Measurements from ENCODE around the gene DMBT1.

The DMBT1 gene

DNA sequence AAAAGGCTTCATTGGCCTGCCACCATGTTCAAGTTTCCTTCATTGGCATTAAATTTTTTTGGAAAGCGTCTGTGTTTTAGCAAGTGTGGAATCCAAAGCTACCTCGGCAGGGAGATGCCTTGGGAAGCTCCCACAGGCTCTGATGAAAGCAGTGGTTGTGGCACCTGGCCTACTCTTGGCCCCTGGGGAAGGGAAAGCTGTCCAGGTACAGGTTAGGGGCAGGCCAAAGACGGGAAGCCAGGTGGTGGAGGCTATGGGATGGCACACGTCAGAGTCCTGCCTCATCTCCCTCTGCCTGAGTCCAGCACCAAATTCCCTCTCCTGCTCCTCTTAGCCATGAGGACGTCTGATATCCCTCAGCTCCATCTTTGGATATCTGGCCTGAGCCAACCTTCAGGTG lies 89.3 kb downstream of the DMBT1 start:
- no peak for DNase-seq

DNA sequence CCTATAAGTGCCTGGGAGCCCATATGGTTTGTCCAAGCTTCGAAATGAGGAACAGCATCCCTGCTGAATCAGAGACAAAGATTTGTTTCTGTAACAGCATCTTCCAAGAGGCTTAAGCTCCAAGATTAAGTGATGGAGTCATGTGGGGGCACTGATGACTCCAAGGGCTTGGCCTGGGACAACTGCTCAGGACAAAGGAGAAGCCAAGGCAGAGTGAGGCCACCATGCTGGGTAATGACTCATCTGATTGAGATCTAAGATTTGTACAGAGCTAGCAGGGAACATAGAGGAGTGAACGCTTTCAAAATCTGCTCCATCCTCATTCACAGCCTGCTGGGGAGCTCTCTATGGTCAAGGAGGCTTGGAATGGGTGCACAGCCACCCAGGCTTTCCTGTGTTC lies 89.8 kb downstream of the DMBT1 start:
- DNase-seq, result no peak

- no peak for DNase-seq
Observed at GRCh38 chr10:122655524-122656307, 95.2 kb downstream of the DMBT1 start.

GRCh38 chr10:122656308-122656705 lies 95.8 kb downstream of the DMBT1 start:
- no peak for DNase-seq

GRCh38 chr10:122656741-122657140 lies 96.2 kb downstream of the DMBT1 start:
- no peak for DNase-seq

DNA sequence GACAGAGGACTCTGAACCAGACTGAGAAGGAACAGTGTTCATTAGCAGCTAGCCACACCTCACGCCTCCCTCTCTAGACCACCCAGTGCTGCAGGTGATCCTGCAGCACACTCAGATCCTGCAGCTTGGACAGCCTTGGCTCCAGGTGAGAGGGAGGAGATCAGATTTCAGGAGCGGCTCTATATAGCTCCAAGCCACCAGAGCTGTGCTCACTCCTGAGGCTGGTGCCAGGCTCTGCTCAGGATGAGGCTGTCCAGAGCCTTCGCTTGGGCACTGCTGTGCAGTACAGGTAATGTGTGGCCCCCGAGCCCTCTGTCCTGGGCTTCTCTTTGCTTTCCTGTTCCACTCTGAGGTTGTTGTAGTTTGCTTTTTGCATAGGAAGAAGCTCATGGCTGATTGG lies 96.7 kb downstream of the DMBT1 start:
- DNase-seq, result no peak

- DNase-seq, result no peak
Observed at GRCh38 chr10:122657729-122658128, 97.2 kb downstream of the DMBT1 start.

- no peak for DNase-seq
Observed at GRCh38 chr10:122658356-122659049, 97.9 kb downstream of the DMBT1 start.

- DNase-seq, result no peak
Observed at GRCh38 chr10:122659126-122659525, 98.6 kb downstream of the DMBT1 start.

DNA sequence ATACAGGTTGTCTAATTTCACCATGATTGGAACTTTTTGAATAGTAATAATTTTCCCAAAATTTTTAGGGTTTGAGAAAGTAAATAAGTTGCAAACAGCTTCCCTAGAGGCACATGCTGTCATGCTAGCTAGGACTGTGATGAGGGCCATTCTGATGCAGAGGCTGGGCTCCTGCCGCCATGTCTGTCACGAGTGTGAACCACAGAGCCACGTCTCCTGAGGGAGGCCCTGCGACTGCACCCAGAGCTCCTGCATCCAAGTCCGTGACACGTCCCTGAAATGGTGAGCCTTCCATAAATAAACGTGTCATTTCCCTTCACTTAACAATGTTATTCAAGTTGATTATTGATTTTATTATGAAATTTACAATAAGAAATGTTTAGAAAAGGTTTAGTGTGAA lies 99.1 kb downstream of the DMBT1 start:
- DNase-seq, result no peak

DNA sequence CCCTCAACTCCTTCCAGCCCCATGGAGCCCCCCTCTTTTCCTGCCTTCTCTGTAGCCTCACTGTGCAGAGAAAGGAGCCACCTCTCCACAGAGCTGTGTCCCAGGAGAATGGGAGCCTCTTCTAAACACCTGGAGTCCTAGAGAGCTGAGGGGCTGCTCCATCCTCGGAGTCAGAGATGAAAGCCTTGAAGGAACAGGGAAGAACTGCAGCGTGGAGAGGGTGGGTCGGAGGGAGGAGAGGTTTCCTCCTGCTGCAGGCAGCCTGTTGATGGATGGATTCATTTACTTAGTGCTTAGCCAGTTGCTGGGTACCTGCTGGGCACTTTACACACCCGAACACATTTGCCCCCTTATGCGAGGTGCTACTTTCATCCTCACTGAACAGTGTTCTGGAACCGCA lies 100.1 kb downstream of the DMBT1 start:
- DNase-seq, result no peak

- DNase-seq, result no peak
Observed at GRCh38 chr10:122662231-122662630, 101.7 kb downstream of the DMBT1 start.

DNA sequence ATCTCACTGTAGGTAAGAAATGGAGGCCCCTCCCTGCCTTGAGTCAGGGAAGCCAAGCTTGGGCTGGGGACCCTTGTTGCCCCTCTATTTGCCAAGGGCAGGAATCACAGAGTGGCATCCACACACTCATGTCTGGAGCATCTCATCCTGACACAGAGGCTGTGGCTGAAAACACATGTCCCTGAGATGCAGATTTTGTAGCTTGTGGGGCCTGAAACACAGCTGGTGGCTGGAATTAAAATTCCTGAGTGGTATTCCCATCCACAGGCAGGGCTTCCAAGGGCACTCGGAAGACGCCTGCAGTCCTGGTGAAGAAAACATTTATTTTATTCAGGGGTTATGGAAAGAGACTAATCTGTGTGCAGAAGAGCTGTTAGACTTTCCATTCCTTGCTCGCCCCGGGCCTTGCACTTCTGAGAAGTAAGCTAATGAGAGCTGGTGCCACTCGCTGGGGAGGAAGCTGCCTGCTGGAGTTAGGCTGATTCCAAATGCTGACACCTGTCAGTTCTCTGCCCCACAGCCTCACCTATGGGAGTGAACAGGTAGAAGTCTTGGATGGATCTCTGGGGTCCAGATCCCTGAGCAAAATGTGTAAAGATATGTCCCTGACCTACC lies 103.1 kb downstream of the DMBT1 start:
- DNase-seq, result no peak

- DNase-seq, result no peak
Observed at GRCh38 chr10:122664501-122664900, 103.9 kb downstream of the DMBT1 start.

DNA sequence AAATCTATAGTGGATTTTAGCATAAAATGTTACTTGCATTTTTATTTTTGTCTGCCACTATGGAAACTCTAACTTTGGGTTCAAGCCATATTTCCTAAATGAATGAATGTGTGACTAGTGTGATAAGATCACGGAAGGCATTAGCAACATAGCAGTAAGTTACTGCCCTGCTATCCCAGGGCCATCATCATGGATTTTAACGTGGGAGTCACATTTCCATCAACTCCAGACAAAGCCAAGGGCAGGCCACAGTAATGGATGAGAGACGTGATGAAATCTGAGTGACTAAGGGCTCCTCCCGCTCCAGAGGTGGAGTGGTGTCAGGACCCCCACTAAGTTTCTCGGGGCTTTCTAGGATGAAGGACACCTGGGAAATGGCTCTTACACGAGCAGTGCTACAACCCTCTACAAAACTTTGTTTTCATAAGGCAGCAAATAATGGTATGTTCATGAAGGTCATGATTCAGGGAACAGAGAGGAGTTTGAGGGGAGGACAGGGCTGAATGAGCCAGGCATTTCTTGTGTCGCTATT lies 104.8 kb downstream of the DMBT1 start:
- no peak for DNase-seq

DNA sequence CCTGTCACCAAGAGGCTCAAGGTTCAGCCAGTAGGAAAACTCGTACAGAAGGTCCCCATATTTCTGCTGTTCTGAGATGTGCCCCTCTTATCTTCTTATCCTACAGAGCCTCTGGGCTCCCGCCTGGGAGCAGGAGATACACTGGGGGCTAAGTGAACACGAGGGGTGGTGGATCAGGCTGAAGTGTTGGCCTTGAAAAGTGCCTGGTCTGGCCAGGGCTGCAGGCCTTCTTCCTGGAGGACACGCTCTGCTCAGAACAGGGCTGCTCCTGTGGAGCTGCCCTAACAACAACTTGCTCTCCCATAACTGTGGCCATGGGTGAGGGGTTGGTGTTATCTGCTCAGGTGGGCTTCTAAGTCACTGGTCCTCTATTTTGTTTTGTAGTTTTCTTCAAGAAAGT lies 105.4 kb downstream of the DMBT1 start:
- peak; percentile 4 for DNase-seq

GRCh38 chr10:122669045-122669444 lies 108.5 kb downstream of the DMBT1 start:
- no peak for DNase-seq

- no peak for DNase-seq
Observed at GRCh38 chr10:122669842-122670241, 109.3 kb downstream of the DMBT1 start.

GRCh38 chr10:122671355-122671754 lies 110.8 kb downstream of the DMBT1 start:
- DNase-seq, result no peak

DNA sequence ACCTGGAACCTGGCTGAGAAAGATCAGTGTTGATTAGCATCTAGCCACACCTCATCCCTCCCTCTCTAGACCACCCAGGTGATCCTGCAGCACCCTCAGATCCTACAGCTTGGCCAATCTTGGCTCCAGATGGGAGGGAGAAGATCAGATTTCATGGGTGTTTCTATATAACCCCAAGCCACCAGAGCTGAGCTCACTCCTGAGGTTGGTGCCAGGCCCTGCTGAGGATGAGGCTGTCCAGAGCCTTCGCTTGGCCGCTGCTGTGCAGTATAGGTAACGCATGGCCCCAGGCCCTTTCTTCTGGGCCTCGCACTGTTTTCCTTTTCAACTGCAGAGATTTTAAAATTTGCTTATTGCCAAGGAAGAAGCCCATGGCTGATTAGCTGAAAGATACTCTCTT lies 112.1 kb downstream of the DMBT1 start:
- no peak for DNase-seq

DNA sequence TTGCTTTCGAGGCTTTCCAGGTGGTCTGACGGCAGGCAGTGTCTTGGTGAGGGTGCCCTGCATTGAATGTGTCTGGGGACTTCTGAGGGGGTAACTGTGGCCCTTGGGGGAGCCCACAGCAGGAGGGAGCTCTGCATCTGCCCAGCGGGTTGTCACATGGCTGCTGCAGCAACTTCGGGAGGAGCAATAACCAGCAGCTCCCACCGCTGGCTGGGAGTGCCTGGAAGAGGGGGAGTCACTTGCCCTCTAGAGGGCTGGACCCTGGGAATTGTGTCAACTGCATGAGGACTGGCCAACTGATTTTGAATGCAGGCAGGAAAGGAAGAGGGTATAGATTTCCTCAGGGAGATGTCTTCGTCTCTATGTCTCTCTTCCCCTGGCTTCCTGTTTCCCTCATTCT lies 112.7 kb downstream of the DMBT1 start:
- no peak for DNase-seq

DNA sequence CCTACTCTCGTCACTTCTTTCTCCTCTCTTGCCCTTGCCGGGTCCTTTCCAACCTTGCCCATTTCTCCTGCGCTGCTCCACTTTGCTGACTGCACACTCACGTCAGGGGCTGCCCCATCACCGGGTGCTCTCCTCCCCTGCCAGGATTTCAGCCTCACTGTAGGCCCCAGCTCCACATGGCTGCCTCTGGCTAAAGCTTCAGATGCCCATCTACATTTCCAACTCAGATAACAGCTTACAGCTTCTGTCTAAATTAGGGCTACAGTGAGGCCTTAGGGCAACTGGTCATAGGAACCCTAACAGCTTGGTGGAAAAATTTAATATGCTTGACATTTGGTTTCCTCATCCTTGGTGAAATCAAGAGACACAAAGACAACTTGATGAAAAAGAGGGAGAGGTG lies 113.2 kb downstream of the DMBT1 start:
- DNase-seq, result no peak

GRCh38 chr10:122674781-122675180 lies 114.2 kb downstream of the DMBT1 start:
- DNase-seq, result no peak

DNA sequence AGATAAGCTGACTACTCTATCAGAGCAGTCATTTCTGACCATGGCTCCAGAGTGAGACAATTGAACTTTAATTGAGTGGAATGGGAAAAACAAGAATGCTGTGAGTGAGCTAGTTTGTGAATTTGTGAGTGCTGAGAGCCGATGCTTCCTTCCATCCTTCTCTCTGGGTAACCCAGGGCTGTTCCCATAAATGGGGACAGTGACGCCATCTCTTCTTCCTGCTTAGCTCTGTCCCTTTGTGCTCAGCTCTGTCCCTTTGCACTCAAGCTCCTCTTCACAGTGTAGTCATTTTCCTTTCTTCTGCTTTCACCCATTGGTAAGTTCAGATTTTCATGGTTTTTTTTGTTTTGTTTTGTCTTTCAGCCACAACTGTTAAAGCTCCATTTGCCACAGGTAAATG lies 114.7 kb downstream of the DMBT1 start:
- DNase-seq, result no peak

Measured in hematopoietic multipotent progenitor cell treated with erythropoietin and hydrocortisone succinate and interleukin-3 and kit ligand, for 8 days (in vitro differentiated cells).